K562 (cell line): Measurements from ENCODE around the gene S100A8. TPM values are rescaled to one million over a fixed set of nuclear protein-coding genes. Genes with fewer than 3 reads are reported as not detected.
A peak's percentile ranks its signal among the peaks of the same experiment; 100 is the strongest.

Source experiments
- BRD9 ChIP-seq: fragments of 450-650 bp; IDR thresholded peaks from 2 replicates; pipeline ENCODE4 v1.6.1; 2018; ENCODE audit warnings: low read depth; ENCODE audit not compliant: partially characterized antibody
- CBFA2T2 ChIP-seq: fragments of 450-650 bp; conservative IDR thresholded peaks from 2 replicates; pipeline ENCODE4 v1.6.1; 2017; ENCODE audit warnings: mild to moderate bottlenecking
- DNMT1 ChIP-seq: fragments of 450-650 bp; IDR thresholded peaks from 2 replicates; pipeline ENCODE4 v1.6.1; 2016; ENCODE audit warnings: antibody characterized with exemption, mild to moderate bottlenecking
- FOXM1 ChIP-seq, 2 experiments: fragments of 450-650 bp in 1 of 2; sonication (generic) in 1 of 2; formaldehyde crosslinking in 1 of 2; IDR thresholded peaks; 2 replicates each; pipeline versions ENCODE4 v1.6.1 to v1.9.0; 2017 to 2022; ENCODE audit warnings: low read depth in 2 of 2, mild to moderate bottlenecking in 2 of 2, missing genetic modification reagents in 1 of 2, moderate library complexity in 1 of 2
- NFATC3 ChIP-seq: fragments of 450-650 bp; IDR thresholded peaks from 2 replicates; pipeline ENCODE4 v1.6.1; 2017; ENCODE audit warnings: mild to moderate bottlenecking
- PRMT5 ChIP-seq: sonication (generic); formaldehyde crosslinking; IDR thresholded peaks from 2 replicates; pipeline ENCODE4 v1.5.0; 2020; ENCODE audit warnings: missing genetic modification reagents
- SIRT6 ChIP-seq: IDR thresholded peaks from one replicate; pipeline ENCODE4 v1.6.1; 2012; ENCODE audit warnings: low read depth, mild to moderate bottlenecking, control low read depth, inconsistent platforms, low read length, moderate library complexity
- TBP ChIP-seq: optimal IDR thresholded peaks from 2 replicates; pipeline ENCODE3; 2011; ENCODE audit warnings: low read depth, low read length, improper control_type of control experiment
- TOE1 ChIP-seq, 2 experiments: fragments of 450-650 bp in 1 of 2; sonication (generic) in 1 of 2; formaldehyde crosslinking in 1 of 2; IDR thresholded peaks; 2 replicates each; pipeline versions ENCODE4 v1.7.1 to v1.8.0; 2016 to 2022; ENCODE audit warnings: borderline replicate concordance in 2 of 2, mild to moderate bottlenecking in 2 of 2, antibody characterized with exemption in 1 of 2, inconsistent platforms in 1 of 2, low read depth in 1 of 2, missing genetic modification reagents in 1 of 2, moderate library complexity in 1 of 2
- ZNF134 ChIP-seq: fragments of 250-450 bp; sonication (Bioruptor Pico); conservative IDR thresholded peaks from 2 replicates; pipeline ENCODE4 v1.4.0; 2020
- ZNF77 ChIP-seq: fragments of 250-450 bp; sonication (Bioruptor Pico); IDR thresholded peaks from 2 replicates; pipeline ENCODE4 v1.5.0; 2020
- polyA plus RNA-seq, 8 experiments: library from polyadenylated mRNA; depleted of rRNA in 4 of 8; stranded (reverse) in 5 of 8; unstranded in 3 of 8; fragments of >200 nt; fragmentation: Nextera tagmentation in 2 of 8; fragmentation: Illumina TruSeq in 1 of 8; extraction: Ambion mirVana in 2 of 8; extraction: Trizol in 1 of 8; gene quantifications; 2 replicates each; pipeline versions ENCODE4 v1.2.1 to v1.2.3, GENCODE V29; 2011 to 2014; ENCODE audit warnings: inconsistent platforms in 1 of 8, missing spikeins in 1 of 8
- total RNA-seq, 7 experiments: library from RNA; depleted of rRNA in 6 of 7; stranded (reverse); fragments of >200 nt in 6 of 7; fragmentation: Illumina TruSeq in 2 of 7; extraction: Trizol in 2 of 7; gene quantifications; 2 replicates each; pipeline versions ENCODE4 v1.2.1 to v1.2.3, GENCODE V29; 2011 to 2021; ENCODE audit warnings: low replicate concordance in 1 of 7
- TF ChIP-seq, protein P1 (sequence below): sonication (generic); formaldehyde crosslinking; IDR thresholded peaks from 2 replicates; pipeline ENCODE4 v1.8.0; 2022; ENCODE audit warnings: missing genetic modification reagents, mild to moderate bottlenecking, borderline replicate concordance
- TF ChIP-seq, protein P2 (sequence below): fragments of 450-650 bp; IDR thresholded peaks from 2 replicates; pipeline ENCODE4 v1.6.1; 2017; ENCODE audit warnings: mild to moderate bottlenecking, moderate library complexity
- TF ChIP-seq, protein P3 (sequence below): sonication (generic); formaldehyde crosslinking; IDR thresholded peaks from 2 replicates; pipeline ENCODE4 v1.8.1; 2023; ENCODE audit warnings: mild to moderate bottlenecking, missing genetic modification reagents
- TF ChIP-seq, protein P4 (sequence below): sonication (generic); formaldehyde crosslinking; IDR thresholded peaks from 2 replicates; pipeline ENCODE4 v1.8.0; 2022; ENCODE audit warnings: mild to moderate bottlenecking, missing genetic modification reagents
- TF ChIP-seq, protein P5 (sequence below): fragments of 450-650 bp; IDR thresholded peaks from 2 replicates; pipeline ENCODE4 v1.7.0; 2016; ENCODE audit warnings: borderline replicate concordance
- TF ChIP-seq, protein P6 (sequence below): fragments of 250-450 bp; sonication (Bioruptor Pico); IDR thresholded peaks from 2 replicates; pipeline ENCODE4 v1.8.0; 2021; ENCODE audit warnings: borderline replicate concordance, mild to moderate bottlenecking, moderate library complexity; ENCODE audit not compliant: poor library complexity, severe bottlenecking

The S100A8 gene
- total and polyA plus RNA-seq, 9 of the 15 experiments (the other 6 are each of a cell fraction or from before 2014, with no cell fraction given): 0.15 to 0.60 TPM; not detected in 7

DNA sequence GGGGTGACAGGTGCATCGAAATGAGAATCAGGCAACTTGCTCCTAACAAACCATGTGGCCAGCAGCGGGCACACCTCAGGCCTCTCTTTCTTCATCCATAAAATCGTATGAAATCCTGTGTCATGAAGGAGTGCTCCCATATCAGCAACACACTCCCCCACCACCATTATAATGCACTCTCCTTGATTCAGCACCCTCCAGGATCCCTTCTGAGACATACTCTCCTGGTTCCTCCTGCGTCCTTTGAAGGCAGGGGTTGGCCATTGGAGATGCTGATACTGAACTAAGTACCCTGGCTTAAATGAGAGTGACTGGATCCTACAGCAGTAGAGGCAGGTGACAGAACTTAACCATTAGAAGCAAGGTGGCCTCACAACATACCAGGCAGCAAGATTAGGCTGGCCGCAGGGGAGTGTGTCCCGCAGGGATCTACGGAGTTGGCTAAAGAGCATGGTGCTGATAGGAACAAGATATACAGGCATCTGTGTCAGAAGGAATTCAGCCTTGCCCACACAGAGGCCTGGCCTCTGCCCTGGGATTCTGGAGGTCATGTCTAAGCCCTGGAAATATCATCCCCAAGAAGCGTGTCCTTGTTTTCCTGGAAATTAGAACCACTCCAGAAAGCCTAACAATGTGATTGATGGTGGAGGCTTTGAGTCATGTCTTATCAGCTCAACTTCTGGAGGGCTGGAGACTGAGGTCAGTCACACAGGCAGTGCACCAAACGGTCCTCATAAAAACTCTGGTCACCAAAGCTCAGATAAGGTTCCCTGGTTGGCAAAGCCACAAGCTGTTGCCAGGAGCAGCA, 42.2 kb upstream of the S100A8 start (continued):
- TF ChIP-seq, protein P1, sequence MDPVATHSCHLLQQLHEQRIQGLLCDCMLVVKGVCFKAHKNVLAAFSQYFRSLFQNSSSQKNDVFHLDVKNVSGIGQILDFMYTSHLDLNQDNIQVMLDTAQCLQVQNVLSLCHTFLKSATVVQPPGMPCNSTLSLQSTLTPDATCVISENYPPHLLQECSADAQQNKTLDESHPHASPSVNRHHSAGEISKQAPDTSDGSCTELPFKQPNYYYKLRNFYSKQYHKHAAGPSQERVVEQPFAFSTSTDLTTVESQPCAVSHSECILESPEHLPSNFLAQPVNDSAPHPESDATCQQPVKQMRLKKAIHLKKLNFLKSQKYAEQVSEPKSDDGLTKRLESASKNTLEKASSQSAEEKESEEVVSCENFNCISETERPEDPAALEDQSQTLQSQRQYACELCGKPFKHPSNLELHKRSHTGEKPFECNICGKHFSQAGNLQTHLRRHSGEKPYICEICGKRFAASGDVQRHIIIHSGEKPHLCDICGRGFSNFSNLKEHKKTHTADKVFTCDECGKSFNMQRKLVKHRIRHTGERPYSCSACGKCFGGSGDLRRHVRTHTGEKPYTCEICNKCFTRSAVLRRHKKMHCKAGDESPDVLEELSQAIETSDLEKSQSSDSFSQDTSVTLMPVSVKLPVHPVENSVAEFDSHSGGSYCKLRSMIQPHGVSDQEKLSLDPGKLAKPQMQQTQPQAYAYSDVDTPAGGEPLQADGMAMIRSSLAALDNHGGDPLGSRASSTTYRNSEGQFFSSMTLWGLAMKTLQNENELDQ (CRISPR knock-in tag): no peak
- TF ChIP-seq CBFA2T2 (peak; percentile 93), TBP (no peak), ZNF77 (CRISPR knock-in tag) (no peak), FOXM1 (IDR thresholded peaks at IDR 0.05; ENCODE audit: low read depth) (peak; percentile 70), FOXM1 (CRISPR knock-in tag; IDR thresholded peaks at IDR 0.05; ENCODE audit: low read depth) (no peak), TOE1 (IDR thresholded peaks at IDR 0.05; ENCODE audit: borderline replicate concordance) (no peak), TOE1 (CRISPR knock-in tag; IDR thresholded peaks at IDR 0.05; ENCODE audit: borderline replicate concordance, low read depth) (no peak), NFATC3 (peak; percentile 91), BRD9 (no peak), SIRT6 (no peak), PRMT5 (CRISPR knock-in tag) (no peak), DNMT1 (no peak), ZNF134 (no peak)
- TF ChIP-seq, protein P2, sequence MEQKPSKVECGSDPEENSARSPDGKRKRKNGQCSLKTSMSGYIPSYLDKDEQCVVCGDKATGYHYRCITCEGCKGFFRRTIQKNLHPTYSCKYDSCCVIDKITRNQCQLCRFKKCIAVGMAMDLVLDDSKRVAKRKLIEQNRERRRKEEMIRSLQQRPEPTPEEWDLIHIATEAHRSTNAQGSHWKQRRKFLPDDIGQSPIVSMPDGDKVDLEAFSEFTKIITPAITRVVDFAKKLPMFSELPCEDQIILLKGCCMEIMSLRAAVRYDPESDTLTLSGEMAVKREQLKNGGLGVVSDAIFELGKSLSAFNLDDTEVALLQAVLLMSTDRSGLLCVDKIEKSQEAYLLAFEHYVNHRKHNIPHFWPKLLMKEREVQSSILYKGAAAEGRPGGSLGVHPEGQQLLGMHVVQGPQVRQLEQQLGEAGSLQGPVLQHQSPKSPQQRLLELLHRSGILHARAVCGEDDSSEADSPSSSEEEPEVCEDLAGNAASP: no peak
- TF ChIP-seq, protein P3, sequence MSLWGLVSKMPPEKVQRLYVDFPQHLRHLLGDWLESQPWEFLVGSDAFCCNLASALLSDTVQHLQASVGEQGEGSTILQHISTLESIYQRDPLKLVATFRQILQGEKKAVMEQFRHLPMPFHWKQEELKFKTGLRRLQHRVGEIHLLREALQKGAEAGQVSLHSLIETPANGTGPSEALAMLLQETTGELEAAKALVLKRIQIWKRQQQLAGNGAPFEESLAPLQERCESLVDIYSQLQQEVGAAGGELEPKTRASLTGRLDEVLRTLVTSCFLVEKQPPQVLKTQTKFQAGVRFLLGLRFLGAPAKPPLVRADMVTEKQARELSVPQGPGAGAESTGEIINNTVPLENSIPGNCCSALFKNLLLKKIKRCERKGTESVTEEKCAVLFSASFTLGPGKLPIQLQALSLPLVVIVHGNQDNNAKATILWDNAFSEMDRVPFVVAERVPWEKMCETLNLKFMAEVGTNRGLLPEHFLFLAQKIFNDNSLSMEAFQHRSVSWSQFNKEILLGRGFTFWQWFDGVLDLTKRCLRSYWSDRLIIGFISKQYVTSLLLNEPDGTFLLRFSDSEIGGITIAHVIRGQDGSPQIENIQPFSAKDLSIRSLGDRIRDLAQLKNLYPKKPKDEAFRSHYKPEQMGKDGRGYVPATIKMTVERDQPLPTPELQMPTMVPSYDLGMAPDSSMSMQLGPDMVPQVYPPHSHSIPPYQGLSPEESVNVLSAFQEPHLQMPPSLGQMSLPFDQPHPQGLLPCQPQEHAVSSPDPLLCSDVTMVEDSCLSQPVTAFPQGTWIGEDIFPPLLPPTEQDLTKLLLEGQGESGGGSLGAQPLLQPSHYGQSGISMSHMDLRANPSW (CRISPR knock-in tag): no peak
- TF ChIP-seq, protein P4, sequence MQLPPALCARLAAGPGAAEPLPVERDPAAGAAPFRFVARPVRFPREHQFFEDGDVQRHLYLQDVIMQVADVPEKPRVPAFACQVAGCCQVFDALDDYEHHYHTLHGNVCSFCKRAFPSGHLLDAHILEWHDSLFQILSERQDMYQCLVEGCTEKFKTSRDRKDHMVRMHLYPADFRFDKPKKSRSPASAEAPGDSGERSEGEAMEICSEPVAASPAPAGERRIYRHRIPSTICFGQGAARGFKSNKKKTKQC: no peak
- TF ChIP-seq, protein P5, sequence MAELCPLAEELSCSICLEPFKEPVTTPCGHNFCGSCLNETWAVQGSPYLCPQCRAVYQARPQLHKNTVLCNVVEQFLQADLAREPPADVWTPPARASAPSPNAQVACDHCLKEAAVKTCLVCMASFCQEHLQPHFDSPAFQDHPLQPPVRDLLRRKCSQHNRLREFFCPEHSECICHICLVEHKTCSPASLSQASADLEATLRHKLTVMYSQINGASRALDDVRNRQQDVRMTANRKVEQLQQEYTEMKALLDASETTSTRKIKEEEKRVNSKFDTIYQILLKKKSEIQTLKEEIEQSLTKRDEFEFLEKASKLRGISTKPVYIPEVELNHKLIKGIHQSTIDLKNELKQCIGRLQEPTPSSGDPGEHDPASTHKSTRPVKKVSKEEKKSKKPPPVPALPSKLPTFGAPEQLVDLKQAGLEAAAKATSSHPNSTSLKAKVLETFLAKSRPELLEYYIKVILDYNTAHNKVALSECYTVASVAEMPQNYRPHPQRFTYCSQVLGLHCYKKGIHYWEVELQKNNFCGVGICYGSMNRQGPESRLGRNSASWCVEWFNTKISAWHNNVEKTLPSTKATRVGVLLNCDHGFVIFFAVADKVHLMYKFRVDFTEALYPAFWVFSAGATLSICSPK: no peak
- TF ChIP-seq, protein P6, sequence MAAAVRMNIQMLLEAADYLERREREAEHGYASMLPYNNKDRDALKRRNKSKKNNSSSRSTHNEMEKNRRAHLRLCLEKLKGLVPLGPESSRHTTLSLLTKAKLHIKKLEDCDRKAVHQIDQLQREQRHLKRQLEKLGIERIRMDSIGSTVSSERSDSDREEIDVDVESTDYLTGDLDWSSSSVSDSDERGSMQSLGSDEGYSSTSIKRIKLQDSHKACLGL (CRISPR knock-in tag): no peak
